HFFc6 (cell line): Measurements from ENCODE around the gene MOB3A. TPM values are rescaled to one million over a fixed set of nuclear protein-coding genes. Genes with fewer than 3 reads are reported as not detected.
A peak's percentile ranks its signal among the peaks of the same experiment; 100 is the strongest.

ENCODE experiments used
- DNase-seq: peaks from one replicate; pipeline ENCODE4 v3.0.0-alpha.2; 2018
- H3K27ac Mint-ChIP-seq: 2 replicates; pipeline ENCODE4 v1.8.0; 2020; ENCODE audit warnings: mild to moderate bottlenecking, mixed read lengths
- H3K27me3 Mint-ChIP-seq: 2 replicates; pipeline ENCODE4 v1.8.0; 2021; ENCODE audit warnings: mild to moderate bottlenecking, moderate library complexity, mixed read lengths; ENCODE audit not compliant: insufficient read depth
- H3K36me3 Mint-ChIP-seq: 2 replicates; pipeline ENCODE4 v1.8.0; 2021; ENCODE audit warnings: low read depth, mixed read lengths
- H3K4me1 Mint-ChIP-seq: 2 replicates; pipeline ENCODE4 v1.8.0; 2020; ENCODE audit warnings: low read depth, mixed read lengths
- H3K4me3 Mint-ChIP-seq: 2 replicates; pipeline ENCODE4 v1.8.0; 2020; ENCODE audit warnings: mild to moderate bottlenecking, moderate library complexity, mixed read lengths
- H3K9me3 Mint-ChIP-seq: 2 replicates; pipeline ENCODE4 v1.8.0; 2020; ENCODE audit warnings: mild to moderate bottlenecking, mixed read lengths
- CTCF ChIP-seq: fragments of 200-600 bp; sonication (generic); IDR thresholded peaks from 2 replicates; pipeline ENCODE4 v1.5.0; 2021; ENCODE audit warnings: antibody characterized with exemption, mild to moderate bottlenecking
- total RNA-seq, 6 experiments: library from RNA; stranded (reverse); fragmentation: NEBNext Ultra II Directional; extraction: Animal tissue kit (Norgen Biotek cat#: 25700); gene quantifications; 2 replicates in 1 of 6; 3 replicates in 5 of 6; pipeline ENCODE4 v1.2.3, GENCODE V29; 2021

Gene MOB3A
- total RNA-seq, 6 experiments from 2014 or later: 47.1 to 52.6 (median 51.2) TPM

DNA sequence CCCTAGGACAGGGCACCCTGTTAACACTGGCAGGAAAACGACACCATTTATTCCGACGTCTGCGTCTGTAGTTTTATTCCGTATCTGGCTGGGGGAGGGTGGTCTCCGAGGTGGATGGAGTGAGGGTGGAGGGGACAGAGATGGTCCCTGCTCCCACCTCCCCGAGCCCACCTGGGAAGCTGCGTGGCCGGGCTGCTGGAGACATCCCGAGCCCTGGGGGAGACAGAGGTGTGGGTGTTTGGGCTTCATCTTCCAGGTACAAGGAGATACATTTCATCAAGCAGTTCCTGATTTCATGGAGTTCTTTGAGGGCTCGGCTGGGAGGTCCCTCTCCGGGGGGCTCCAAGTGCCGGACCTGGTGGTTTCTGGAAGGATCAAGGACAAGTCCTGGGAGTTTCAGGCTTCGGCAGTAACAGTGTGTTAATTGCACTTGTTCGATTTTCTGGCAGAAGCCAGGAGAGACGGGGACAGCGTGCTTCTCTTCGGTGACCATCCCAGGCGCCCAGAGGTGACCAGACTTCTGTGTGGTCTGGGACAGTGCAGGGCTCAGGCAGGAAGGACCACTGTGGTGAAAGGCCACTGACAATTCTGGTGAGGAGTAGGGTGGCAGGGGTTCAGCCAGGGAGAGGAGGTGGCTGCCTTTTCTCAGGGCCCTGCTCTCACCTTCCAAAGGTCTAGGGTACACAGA lies 25.0 kb downstream of the MOB3A start:
- Mint-ChIP-seq H3K4me3 (no peak overlapping the region), H3K36me3 (peaks cover 15% of the 10 kb centered on the region), H3K27ac (peak overlapping the region; percentile 36; the same call in 1 of the 2 replicates), H3K9me3 (no peaks in the 10 kb centered on the region), H3K4me1 (no peaks in the 10 kb centered on the region), H3K27me3 (no peaks in the 10 kb centered on the region; the same call in 1 of the 2 replicates)
- DNase-seq: no peak
- no peak for TF ChIP-seq CTCF

- no peaks in the 10 kb centered on the region for H3K4me1 Mint-ChIP-seq
- H3K27me3 Mint-ChIP-seq: no peaks in the 10 kb centered on the region; the same call in 1 of the 2 replicates
- no peak overlapping the region for H3K27ac Mint-ChIP-seq
- no peaks in the 10 kb centered on the region for H3K9me3 Mint-ChIP-seq
- no peak overlapping the region for H3K4me3 Mint-ChIP-seq
- no peak for TF ChIP-seq CTCF
- H3K36me3 Mint-ChIP-seq: peaks cover 15% of the 10 kb centered on the region
- DNase-seq: no peak
Measured at GRCh38 chr19:2070436-2070827, 25.7 kb downstream of the MOB3A start.

- Mint-ChIP-seq H3K4me3 (no peak overlapping the region), H3K27me3 (peaks cover 1% of the 10 kb centered on the region), H3K36me3 (no peaks in the 10 kb centered on the region), H3K9me3 (no peaks in the 10 kb centered on the region), H3K27ac (peak overlapping the region; percentile 42; the same call in 1 of the 2 replicates), H3K4me1 (peaks cover 30% of the 10 kb centered on the region)
- peak; percentile 24 for TF ChIP-seq CTCF
- no peak for DNase-seq
Measured at GRCh38 chr19:2064788-2065524, 31.2 kb downstream of the MOB3A start.

DNA sequence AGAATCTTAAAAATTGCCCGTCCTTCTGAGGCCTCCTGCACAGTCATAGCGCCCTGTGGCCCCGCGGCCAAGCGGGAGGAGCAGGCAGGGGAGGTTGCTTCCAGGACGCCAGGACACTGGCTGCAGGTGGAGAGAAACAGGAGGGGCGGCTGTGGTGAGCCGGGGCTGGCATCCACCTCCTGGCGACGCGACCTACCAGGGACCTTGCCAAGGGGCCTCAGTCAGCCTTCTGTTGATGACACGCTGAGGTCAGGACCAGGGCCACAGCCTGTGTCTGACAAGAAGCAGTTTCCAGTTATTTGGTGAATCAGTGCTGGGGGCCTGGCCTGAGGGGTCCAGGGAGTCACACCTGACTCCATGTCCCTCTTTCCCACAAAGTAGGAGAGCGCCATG lies 31.7 kb downstream of the MOB3A start:
- H3K4me1 Mint-ChIP-seq: peaks cover 34% of the 10 kb centered on the region
- peaks cover 1% of the 10 kb centered on the region for H3K27me3 Mint-ChIP-seq
- no peaks in the 10 kb centered on the region for H3K9me3 Mint-ChIP-seq
- H3K36me3 Mint-ChIP-seq: no peaks in the 10 kb centered on the region
- TF ChIP-seq CTCF: no peak
- no peak overlapping the region for H3K4me3 Mint-ChIP-seq
- DNase-seq: no peak
- H3K27ac Mint-ChIP-seq: no peak overlapping the region

DNA sequence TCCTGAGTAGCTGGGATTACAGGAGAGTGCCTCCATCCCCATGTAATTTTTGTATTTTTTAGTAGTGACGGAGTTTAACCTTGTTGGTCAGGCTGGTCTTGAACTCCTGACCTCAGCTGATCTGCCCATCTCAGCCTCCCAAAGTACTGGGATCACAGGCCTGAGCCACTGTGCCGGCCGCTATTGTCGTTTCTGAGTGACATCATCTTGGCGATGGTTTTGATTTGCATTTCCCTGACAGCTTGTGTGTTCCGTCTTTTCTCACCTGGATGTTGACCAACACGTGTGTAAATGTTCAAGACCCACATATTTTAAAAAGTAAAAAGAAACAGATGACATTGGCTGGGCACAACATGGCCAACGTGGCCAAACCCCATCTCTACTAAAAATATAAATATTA lies 32.3 kb downstream of the MOB3A start:
- no peak overlapping the region for H3K4me3 Mint-ChIP-seq
- TF ChIP-seq CTCF: no peak
- DNase-seq: no peak
- H3K9me3 Mint-ChIP-seq: no peaks in the 10 kb centered on the region
- H3K36me3 Mint-ChIP-seq: no peaks in the 10 kb centered on the region
- H3K27me3 Mint-ChIP-seq: peaks cover 1% of the 10 kb centered on the region
- H3K4me1 Mint-ChIP-seq: peaks cover 39% of the 10 kb centered on the region
- H3K27ac Mint-ChIP-seq: no peak overlapping the region
